Measurements from ENCODE around the gene NEIL3.
"Not testable (repeated sequence)": the region's sequence is repeated elsewhere in the genome, so short reads cannot be mapped to it uniquely, and the experiment has no call there.

The NEIL3 gene

DNA sequence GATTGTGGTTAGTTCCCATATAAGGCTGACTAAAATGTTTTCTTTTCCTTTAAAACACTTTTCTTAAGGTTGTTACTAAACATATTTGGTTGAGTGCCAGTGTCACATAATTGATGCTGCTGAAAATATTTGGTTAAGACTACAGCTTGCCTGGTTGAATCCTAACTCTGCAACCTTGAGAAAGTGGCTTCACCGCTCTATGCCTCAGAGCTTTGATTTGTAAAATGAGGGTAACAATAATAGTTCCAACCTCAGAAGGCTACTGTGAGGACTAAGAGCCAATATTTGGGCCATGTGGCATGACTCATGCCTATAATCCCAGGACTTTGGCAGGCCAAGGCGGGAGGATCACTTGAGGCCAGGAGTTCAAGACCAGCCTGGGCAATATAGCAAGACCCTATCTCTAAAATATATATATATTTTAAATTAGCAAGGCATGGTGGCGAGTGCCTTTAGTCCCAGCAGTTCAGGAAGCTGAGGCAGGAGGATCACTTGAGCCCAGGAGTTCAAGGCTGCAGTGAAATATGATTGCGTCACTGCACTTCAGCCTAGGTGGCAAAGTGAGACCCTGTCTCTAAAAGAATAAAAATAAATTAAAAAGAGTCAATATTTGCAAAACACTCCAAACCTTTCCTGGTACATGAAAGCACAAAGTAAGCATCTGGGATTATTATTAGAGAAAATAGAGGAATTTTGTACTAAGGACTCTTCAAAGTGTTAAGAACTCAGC, 7.1 kb upstream of the NEIL3 start:
- no peak for DNase-seq

DNA sequence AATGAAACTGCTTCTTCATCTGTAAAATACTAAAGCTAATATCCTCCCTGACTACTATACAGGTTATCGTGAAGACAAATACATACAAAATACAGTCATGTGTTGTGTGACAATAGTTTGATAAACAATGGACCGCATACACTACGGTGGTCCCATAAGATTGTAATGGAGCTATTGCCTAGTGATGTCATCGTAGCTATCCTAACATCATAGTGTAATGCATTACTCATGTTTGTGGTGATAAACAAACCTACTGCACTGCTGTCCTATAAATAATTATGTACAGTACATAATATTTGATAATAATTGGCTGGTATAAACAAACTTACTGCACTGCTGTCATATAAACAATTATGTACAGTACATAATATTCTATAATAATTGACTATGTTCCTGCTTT, 5.6 kb upstream of the NEIL3 start:
- no peak for DNase-seq

GRCh38 chr4:177304864-177305263, 4.8 kb upstream of the NEIL3 start:
- not testable (repeated sequence) for DNase-seq

GRCh38 chr4:177308125-177308524, 1.5 kb upstream of the NEIL3 start:
- DNase-seq = no peak

DNA sequence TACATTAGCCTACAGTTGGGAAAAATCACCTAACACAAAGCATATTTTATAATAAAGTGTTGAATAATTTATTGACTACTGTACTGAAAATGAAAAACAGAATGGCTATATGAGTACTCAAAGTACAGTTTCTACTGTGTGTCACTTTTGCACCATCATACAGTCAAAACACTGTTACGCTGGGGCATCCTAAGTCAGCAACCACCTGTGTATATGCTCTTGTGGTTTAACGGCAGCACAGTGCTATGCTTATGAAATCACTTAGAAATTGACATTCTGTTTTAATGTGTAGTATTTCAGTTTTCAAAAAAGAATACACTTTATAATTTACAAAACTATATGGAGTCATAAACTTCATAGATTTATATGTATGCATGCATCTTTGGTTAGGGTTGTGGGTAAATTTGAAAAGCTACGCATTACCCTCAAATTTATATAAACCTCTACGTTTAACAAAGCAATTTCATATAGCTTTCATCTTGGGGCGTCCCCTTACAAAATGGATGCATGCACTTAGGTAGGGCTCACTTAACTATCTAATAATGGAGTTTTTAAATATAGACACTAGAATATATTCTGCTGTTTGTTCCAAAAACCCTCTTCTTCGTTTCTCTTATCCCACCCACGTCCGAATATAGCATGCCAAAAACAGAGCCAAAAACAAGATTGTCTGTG, 690 bp upstream of the NEIL3 start:
- DNase-seq = no peak

- DNase-seq = no peak
Measured at GRCh38 chr4:177311589-177311988, 1.9 kb downstream of the NEIL3 start.

DNA sequence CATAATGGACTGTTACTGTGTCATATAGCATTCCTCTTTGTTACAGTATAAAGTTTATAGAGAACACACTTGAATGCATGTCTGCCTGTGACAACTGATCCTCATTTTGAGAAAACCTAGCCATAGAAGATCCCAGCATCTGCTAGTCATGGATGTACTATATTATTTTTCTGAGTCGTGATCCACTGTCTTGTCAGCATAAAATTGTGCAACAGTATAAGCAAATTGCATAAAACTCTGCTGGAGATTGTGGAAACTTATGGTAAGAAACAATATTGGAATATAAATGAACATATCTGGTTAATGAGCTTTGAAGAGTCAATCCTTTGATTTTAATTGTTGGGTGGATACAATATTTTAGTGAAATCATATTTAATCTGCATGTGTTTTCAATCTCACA, 3.6 kb downstream of the NEIL3 start:
- no peak for DNase-seq

DNA sequence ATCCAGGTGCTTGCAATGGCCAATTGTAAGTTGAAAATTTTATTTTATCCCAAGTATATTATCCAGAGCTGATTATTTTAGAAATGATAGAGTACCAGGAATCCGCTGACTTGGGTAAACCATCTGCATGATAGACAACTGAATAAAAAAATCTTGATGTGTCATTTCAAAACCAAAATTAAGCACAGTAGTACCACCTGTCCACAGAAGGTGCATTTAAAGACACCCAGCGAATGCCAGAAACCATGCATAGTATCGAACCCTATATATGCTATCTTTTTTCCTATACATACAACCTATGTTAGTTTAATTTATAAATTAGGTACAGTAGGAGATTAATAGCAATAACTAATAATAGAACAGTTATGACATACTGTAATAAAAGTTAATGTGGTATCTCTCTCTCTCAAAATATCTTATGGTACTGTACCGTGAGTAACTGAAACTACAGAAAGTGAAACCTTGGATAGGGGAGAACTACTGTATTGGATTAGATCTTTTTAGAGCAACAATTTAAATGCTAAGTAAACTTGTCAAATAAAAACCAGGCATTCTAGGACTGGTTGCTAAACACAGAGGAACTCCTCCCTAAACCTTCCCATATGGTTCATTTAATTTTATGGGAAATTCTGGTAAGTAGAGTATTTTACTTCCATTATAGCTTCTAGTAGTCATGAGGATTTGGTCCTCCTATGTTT, 6.2 kb downstream of the NEIL3 start:
- DNase-seq = no peak

DNA sequence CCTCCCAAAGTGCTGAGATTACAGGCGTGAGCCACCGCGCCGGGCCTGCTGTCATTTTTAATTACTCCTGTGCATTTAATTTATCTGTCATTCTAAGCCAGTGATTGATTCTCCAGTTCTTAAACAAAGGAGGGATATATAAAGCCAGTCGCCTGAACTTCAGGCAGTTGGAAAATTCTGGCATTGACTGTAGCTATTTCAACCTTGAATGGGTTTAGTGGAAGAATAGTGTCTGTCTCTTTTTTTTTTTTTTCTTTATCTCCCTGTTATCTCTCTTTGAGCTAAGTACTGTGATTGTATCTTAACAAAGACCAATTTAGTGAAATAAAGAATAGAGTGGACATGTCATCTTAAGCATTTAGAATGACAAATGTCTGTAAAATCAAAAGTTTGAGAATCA, 11.0 kb downstream of the NEIL3 start:
- no peak for DNase-seq

GRCh38 chr4:177321647-177322046, 12.0 kb downstream of the NEIL3 start:
- no peak for DNase-seq

DNA sequence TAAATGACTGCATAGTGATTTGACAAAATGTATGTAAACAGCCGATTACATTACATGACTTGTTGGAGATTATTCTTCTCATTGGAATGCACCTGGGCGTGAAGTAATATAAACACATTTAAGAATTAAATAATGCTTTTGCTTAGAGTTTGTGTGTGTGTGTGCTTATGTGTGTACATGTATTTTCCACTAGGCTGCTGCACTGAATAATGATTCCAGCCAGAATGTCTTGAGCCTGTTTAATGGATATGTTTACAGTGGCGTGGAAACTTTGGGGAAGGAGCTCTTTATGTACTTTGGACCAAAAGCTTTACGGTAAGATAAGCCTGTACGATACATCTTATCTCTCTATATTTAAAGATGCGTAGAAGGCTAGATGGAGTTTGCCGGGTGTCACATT, 12.6 kb downstream of the NEIL3 start:
- no peak for DNase-seq

DNA sequence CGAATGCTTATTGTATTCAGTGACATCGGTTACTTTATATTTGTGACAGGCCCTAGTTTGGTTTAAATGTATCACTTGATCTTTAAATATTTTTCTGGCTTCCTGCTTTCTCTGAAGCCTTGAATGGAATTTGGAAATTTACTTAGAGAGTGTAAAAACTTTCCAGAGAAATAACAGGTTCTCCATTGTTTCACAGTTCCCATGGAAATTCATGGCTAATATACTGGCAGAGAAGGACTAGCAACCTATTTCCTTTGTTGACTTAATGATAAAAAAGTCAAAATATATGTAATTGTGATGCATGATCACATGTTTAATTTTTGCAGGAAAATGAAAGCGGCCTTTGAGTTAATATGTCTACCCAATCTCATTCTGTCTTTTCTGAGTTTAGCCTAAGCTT, 13.2 kb downstream of the NEIL3 start:
- no peak for DNase-seq

DNA sequence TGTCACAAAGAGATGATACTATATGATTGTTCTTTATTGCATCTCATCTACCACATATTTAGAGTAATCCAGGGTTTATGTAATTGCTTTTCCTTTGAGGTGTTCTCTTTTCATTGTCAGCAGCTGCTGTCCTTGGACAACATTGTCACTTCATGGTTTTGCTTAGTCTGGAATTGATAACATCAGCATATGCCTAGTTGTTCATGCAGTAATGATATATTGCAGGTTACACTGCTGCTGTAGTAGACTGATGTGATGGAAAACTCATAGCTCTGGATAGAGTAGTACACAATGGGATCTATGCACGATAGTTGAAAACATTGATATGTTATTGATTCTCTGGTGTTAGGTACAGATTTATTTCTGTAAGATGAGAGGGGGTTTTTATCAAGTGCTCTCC, 13.7 kb downstream of the NEIL3 start:
- DNase-seq = no peak

- no peak for DNase-seq
Measured at GRCh38 chr4:177332119-177332518, 22.4 kb downstream of the NEIL3 start.

DNA sequence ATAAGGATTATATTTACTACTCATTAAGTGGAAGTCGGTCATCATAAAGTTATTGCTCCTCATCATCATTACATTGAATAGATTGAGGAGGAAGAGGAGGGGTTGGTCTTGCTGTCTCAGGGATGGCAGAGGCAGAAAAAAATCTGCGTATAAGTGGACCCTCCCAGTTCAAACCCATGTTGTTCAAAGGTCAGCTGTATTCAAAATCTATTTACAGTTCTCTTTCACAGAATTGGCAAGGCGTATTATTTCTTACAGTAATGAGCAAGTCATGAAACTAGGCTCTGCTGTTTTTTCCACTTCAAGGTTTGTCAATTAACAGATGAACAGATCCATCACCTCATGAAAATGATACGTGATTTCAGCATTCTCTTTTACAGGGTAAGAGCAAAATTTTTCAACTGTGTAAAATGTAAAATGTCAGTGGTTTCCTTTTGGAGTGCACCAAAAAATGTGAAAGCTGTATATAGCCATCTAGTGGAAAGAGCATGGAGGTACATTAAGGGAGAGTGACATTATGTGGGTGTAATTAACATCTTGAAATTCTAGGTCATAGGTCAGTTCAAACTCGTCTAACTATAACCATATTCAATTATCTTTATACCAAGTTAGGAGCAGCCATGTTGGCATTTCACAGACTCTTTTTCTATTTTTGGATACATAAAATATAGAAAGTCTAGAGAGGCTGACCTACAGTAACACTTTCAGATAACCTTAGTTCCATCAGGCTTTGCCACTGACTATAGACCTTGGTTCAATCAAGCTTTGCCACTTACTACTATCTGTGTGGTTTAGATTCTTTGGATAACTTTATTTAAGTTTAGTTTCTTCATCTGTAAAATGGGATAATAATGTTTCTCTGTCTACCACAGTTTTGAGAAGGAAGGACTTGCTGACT, 30.1 kb downstream of the NEIL3 start:
- DNase-seq = no peak

GRCh38 chr4:177348348-177348747, 38.7 kb downstream of the NEIL3 start:
- DNase-seq = no peak

DNA sequence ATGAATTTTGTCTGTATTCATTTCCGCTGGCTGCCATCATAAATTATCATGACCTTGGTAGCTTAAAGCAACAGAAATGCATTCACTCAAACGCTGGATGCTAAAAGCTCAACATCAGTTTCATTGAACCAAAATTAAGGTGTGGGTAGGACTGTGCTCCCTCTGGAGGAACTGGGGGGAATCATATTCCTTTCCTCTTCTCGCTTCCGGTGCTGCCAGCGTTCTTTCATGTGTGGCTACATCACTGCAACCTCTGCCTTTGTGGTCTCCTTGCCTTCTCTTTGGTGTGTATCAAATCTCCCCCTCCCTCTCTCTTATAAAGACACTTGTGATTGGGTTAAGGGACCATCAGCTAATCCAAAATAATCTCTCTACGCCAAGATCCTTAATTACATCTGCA, 39.5 kb downstream of the NEIL3 start:
- DNase-seq = no peak

GRCh38 chr4:177351622-177352244, 42.1 kb downstream of the NEIL3 start:
- DNase-seq = no peak

GRCh38 chr4:177356206-177356605, 46.5 kb downstream of the NEIL3 start:
- no peak for DNase-seq

GRCh38 chr4:177356921-177357320, 47.2 kb downstream of the NEIL3 start:
- no peak for DNase-seq

- no peak for DNase-seq
Measured at GRCh38 chr4:177367336-177367735, 57.7 kb downstream of the NEIL3 start.

DNA sequence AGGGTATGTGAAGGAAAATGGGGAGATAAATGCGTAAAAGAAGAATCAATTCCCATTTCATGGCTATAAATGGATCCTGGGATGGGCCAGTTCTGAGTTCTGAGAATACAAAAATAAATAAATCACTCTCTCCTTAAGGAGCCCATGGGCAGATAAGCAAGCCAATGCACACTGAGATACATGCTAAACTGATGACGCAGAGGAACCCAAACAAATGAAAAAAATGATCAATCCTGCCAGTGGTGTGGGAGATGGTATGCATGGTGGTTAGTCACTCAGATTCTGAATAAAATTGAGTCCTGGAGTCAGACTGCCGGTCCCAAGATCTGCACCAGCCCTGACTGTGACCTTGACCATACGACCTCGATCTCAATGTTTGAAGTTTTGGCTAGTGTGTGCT, 59.7 kb downstream of the NEIL3 start:
- no peak for DNase-seq

- DNase-seq = no peak
Measured at GRCh38 chr4:177371461-177371860, 61.8 kb downstream of the NEIL3 start.

Measured in activated naive CD4-positive, alpha-beta T cell (primary cell).